ENCODE results near the gene KDF1.

KDF1 gene

GRCh38 chr1:26959722-26960624 lies at the start of gene KDF1:
TSS of gene KDF1 (minus strand) at chr1:26960468. CDS start at chr1:26952380, 8,088 bp downstream.
- peak; percentile 91 for DNase-seq

- DNase-seq, result peak; percentile 90
These were observed 49.4 kb upstream of the KDF1 start for GRCh38 chr1:27009601-27010197.

DNA sequence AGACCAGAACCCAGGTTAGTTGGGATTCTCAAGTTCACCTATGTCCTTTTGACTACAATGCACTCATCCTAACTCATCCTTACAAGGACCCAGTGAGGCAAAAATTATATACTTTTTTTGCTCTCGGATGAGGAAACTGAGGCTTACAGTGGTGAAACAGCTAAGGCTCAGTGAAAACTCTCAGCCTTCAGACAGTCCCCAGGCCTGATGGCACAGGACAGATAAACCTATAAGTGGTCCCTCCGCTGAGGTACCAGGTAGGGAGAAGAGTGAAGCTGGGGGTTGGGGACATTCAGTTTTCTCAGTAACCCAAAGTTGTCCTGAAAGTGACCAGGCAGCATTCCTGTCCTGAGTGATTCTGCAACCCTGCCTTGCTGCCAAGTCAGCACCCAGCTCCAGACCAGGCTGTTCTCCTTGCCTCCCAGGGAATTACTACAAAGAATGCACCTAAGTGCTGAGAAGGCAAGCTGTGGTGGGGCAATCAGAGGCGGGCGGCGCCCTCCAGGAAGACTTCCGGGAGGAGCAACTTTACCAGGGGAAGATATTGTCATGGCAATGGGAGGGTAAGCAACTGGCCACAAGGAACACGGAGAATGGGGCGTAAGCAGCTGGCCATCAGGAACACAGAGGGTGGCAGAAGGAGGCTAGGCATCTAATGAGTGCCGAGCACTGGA lies 47.8 kb upstream of the KDF1 start:
- no peak for DNase-seq

- no peak for DNase-seq
These were observed 46.4 kb upstream of the KDF1 start for GRCh38 chr1:27006683-27007082.

DNA sequence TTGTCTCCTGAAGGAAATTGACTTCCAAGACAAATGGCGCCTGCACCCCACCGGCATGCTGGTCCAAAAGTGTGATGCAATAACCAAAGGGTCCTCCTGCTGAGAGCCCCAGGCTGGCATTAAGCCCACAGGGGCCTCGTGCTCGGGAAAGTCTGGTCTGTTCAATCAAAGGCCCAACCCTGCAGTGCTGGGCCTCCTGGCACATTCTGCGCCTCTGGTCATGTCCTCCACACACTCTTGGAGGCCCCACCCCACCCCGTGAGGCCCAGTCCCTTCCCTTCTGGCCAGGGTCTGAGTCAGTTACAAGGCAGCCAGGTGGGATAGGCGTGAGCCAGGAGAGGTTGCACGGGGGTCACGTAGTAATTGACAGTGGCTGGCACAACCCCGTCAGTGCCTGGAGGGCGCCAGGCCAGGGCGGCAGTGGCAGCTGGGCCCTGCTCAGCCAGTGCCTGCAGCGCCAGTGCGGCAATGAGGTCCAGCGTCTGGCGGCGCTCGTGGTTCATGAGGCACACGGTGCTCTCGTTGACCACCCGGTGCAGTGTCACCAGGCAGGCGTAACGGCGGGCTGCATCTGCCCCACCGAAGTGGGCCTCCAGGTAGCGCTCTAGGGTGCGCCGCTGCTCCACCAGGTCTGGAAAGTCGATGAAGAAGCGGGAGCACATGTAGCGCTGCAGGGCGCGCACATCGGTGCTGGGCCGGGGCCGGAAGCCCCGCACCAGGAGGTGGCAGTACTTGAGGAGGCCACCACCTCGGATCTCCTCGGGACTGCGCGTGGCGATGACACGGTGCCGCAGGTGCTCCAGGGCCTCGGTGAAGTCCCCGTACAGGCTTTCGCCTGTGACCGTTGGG lies 45.6 kb upstream of the KDF1 start:
- no peak for DNase-seq

DNA sequence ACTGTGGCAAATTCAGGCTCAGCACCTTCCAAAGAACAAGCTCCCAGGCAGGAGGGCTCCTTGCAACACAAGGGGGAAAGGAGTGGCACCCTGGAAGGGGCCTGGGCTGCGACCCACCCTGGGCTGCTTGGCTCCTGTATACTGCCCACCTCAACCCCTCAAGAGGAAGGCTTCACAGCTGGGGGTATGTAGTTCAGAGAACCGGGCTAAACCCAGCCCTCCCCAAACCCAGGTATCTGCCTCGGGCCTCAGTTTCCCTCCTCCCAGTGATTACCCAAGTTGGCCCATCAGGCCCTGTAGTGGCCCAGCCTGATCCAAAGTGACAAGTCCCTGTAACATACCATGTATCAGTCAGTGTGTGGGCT lies 44.9 kb upstream of the KDF1 start:
- DNase-seq, result no peak

DNA sequence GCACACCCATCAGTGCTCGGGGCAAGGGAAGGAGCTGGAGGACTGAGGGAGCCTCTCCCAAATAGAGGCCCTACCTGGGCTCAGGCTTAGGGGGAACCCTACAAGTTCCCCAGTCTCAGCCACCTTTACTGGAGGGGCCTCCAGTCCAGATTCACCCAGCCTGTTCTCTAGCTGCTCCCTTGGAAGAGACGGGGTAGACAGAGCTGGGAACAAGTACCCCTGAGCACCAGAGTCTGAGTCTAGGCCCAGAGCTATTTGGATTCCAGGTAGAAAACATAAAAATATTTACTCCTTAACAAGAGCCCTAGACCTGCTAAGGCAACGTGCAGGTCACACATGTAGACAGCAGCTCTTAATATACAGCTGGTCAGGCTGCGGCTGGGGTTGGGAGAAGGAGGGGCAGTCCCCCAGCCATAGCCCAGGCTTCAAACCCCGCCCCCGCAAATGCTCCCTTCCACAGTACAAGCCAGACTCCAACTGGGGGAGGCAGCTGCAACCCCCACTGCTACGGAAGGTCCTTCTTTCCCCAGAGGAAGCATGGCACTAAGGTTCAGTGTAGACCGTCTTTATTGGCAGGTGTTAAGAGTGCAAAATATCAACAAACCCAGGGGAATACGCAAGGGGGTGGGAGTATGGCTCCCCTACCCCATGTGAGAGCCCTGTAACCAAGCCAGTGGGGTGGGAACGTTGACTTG lies 44.4 kb upstream of the KDF1 start:
- no peak for DNase-seq

DNA sequence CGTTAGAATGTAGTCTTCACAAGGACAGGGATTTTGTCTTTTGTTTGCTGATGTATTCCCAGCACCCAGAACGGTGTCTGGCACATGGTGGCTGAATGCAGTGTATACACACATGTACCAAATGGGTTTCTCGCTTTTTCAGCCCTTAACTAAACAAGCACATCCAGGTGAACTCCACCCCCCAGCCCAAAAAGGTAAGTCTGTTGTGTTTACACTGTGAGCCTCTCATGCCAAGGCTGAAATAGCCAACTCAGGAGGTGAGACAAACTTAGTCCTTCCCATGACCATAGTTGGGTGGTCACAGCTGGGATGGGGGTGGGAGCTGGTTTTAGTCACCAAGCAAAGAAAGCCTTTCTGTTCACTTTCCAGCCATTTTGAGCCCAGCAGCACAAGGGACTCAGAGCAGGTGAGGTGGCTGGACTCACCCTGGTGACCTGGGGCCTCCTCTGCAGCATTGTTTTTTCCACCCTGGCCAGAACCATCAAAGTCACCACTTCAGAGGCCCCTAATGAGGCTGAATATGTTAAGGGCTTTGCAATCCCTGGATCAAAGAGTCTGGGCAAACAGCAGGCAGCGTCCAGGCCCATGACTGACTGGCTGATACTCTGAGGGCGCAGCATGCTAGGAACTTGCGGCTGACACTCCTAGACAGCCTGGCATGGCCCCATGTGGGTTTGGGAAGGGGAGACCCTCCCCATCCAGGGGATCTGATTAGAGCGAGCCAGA lies 43.6 kb upstream of the KDF1 start:
- no peak for DNase-seq

DNA sequence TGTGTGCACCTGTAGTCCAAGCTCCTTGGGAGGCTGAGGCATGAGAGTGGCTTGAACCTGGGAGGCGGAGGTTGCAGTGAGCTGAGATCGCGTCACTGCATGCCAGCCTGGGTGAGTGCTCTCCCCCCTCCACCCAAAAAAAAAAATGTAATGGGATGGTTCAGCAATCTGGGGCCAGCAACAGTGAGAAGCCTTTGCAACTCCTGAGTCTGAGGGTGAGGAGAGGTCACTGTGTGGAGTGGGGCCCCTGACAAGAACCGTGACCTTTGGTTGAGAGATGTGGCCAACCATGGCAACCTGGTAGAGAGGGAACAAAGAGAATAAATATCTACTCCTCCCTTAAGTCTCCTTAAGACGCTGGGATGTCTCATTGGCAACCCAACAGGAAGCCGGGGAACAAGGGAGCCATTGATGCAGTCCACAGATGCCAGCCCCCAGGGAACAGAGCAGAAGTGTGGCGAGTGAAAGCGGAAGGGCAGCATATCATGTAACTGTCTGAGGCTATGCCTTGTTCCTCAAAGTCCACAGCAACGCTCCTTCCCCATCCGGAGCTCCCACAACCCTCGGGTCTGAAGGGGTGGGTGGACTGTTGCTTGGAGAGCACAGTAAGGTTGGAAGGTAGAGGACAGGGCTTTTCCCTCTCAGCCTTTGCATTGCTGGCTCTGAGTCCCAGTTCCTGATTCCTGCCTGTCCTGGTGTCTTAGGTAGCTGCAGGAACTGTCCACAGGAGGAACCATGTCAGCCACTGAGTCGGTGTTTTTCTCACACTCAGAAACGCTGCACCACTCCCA lies 41.5 kb upstream of the KDF1 start:
- DNase-seq, result peak; percentile 31

DNA sequence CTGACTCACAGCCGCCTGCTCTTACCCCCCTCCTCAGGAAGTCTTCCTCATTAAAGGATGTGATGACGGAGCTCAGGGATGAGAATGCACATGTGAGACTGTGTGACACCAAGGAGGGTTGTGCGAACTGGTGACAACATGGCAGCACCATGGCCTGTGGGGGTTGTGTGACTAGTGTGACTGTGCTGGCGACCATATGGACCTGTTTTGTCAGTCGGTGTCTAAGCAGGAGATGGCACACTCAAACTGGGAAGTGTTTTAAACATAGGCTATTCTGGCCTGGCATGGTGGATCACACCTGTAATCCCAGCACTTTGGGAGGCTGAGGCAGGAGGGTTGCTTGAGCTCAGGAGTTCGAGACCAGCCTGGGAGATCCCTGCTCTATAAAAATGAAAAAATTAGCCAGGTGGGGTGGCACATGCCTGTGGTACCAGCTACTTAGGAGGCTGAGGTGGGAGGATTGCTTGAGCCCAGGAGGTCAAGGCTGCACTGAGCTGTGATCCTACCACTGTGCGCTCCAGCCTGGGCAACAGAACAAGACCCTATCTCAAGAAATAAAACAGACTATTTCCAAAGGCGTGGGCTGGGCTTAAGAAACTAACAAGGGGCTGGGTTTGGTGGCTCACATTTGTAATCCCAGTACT lies 40.7 kb upstream of the KDF1 start:
- no peak for DNase-seq

DNA sequence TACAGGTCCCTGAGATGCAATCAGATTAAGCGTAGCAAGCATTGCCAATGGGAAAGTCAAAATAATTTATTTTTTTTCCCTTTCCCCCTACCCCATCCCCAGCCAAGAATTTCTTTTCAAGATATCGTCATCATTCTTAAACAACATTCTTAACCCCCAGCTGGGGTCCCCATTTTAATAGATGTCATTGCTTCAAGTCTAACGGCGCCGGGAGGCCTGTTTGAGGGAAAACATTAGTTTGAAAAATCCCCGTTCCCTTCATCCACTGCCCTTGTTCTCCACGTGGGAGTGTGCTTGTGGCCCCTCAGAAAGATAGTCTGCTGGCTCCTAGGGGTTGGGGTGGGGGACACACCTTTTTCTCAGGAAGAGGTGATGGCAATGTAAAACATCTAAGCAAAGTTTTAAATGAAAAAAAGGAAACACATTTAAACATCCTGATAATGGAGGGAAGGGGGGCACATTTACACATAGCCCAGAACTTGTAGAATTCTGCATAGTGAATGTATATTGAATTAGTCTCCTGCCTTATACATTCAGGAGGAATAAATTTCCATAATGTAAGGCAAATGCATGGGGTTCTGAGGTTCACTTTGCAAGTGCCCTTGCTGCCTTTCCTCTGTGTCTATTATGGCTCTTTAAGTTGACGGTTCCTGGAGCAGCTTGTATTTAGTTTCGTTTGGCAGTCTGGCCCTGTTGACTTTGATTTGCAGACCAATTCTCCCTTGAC lies 40.0 kb upstream of the KDF1 start:
- DNase-seq, result peak; percentile 32

DNA sequence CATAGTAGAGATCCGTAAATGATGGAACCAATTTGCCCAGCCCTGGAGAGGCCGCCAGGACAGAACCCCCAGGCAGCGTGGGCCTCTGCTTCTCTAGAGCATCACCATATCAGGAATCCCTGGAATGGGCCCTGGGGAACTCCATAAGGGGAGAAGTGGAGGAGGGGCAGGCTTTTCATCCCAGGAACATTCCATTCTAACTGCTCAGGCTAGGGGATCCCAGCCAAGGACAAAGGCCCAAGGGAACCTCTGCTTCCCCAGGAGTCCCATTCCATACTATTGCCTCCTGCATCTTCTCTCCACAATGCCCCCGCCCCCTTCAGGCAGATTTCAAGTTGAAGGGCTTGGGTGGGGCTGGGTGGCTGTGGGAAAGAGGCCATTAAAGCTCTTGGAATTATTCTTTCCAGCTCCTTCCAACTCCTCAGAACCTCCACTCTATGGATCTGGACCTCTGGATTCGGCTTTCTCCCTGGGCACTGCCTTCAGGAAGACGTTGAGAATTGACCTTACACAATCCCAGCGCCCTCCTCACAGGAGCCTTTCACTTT lies 39.2 kb upstream of the KDF1 start:
- DNase-seq, result no peak

GRCh38 chr1:26998429-26999300 lies 38.4 kb upstream of the KDF1 start:
- no peak for DNase-seq

GRCh38 chr1:26996665-26997064 lies 36.4 kb upstream of the KDF1 start:
- DNase-seq, result no peak

- DNase-seq, result no peak
These were observed 35.8 kb upstream of the KDF1 start for GRCh38 chr1:26996024-26996423.

GRCh38 chr1:26994787-26995517 lies 34.7 kb upstream of the KDF1 start:
- DNase-seq, result no peak

- DNase-seq, result peak; percentile 71
These were observed 33.9 kb upstream of the KDF1 start for GRCh38 chr1:26994020-26994786.

Data from RPMI8226 (cell line).